Prostate gland (tissue), 2 donors: ENCODE results near the gene FER. TPM values are rescaled to one million over a fixed set of nuclear protein-coding genes. Genes with fewer than 3 reads are reported as not detected.

Source experiments
- DNase-seq: peaks from one replicate; pipeline ENCODE4 v3.0.0-alpha.2; 2019; ENCODE audit warnings: low spot score
- H3K27ac ChIP-seq, 2 donors: fragments of 200-600 bp; sonication (generic); 2 replicates each; pipeline ENCODE4 v1.5.1; 2017 to 2019
- H3K27me3 ChIP-seq: fragments of 200-600 bp; sonication (generic); replicated peaks from 2 replicates; pipeline ENCODE4 v1.5.1; 2019; ENCODE audit not compliant: insufficient read depth
- H3K36me3 ChIP-seq, 2 donors: fragments of 200-600 bp; sonication (generic); 1 replicate in 1 of 2; 2 replicates in 1 of 2; pipeline versions ENCODE4 v1.5.1 to v1.8.1; 2017 to 2019
- H3K4me1 ChIP-seq: fragments of 200-600 bp; sonication (generic); replicated peaks from 2 replicates; pipeline ENCODE4 v1.5.1; 2019
- H3K4me3 ChIP-seq, 2 donors: fragments of 200-600 bp; sonication (generic); 2 replicates each; pipeline ENCODE4 v1.5.1; 2017 to 2019
- H3K9me3 ChIP-seq: fragments of 200-600 bp; sonication (generic); 2 replicates; pipeline ENCODE4 v1.5.1; 2017
- CTCF ChIP-seq, 4 experiments: fragments of 200-600 bp in 2 of 4; fragments of 450-650 bp in 2 of 4; sonication (generic) in 2 of 4; IDR thresholded peaks; 1 replicate in 3 of 4; 2 replicates in 1 of 4; pipeline ENCODE4 v1.5.1; 2016 to 2019; ENCODE audit warnings: antibody characterized with exemption in 4 of 4, mild to moderate bottlenecking in 2 of 4, moderate library complexity in 2 of 4
- POLR2A ChIP-seq: fragments of 450-650 bp; IDR thresholded peaks from one replicate; pipeline ENCODE4 v1.6.1; 2016; ENCODE audit warnings: antibody characterized with exemption, mild to moderate bottlenecking
- POLR2AphosphoS5 ChIP-seq: sonication (generic); formaldehyde crosslinking; IDR thresholded peaks from one replicate; pipeline ENCODE4 v1.6.1; 2017; ENCODE audit warnings: antibody characterized with exemption
- WGBS: methylation state at CpG from one replicate; pipeline ENCODE4 v1.1.5; 2018; 5-methylcytosine and 5-hydroxymethylcytosine counted together
- intact Hi-C: fragments of 100-400 bp; cut with DNase I; formaldehyde crosslinking; loops from one replicate; pipeline ENCODE4 v1.14.2; 2022
- total RNA-seq, 2 donors: library from RNA; depleted of rRNA; stranded (reverse); fragments of >200 nt; gene quantifications; one replicate each; pipeline ENCODE4 v1.1.0, GENCODE V29; 2016

The FER gene
- total RNA-seq, 2 donors from 2014 or later: 9.1 to 36.0 TPM

GRCh38 chr5:108940506-108940905, 192.8 kb downstream of the FER start:
- TF ChIP-seq CTCF (IDR thresholded peaks at IDR 0.05) (no peak), POLR2A (no peak), POLR2AphosphoS5 (no peak)
- Histone ChIP-seq H3K27me3 (no peaks in the 10 kb centered on the region), H3K36me3 (no peaks in the 10 kb centered on the region), H3K4me3 (no peak overlapping the region), H3K27ac (no peak overlapping the region), H3K4me1 (no peaks in the 10 kb centered on the region), H3K9me3 (no peaks in the 10 kb centered on the region)
- WGBS: 78% methylated on average over 4 of the region's 4 CpGs
- intact Hi-C loops: no loop called here
- DNase-seq: no peak

GRCh38 chr5:108941746-108942145, 194.0 kb downstream of the FER start:
- DNase-seq: no peak
- Histone ChIP-seq H3K27me3 (no peaks in the 10 kb centered on the region), H3K4me1 (no peaks in the 10 kb centered on the region), H3K9me3 (no peaks in the 10 kb centered on the region), H3K36me3 (no peaks in the 10 kb centered on the region), H3K27ac (no peak overlapping the region), H3K4me3 (no peak overlapping the region)
- WGBS: 90% methylated on average over 2 of the region's 2 CpGs
- TF ChIP-seq CTCF (IDR thresholded peaks at IDR 0.05): no peak
- no peak for TF ChIP-seq POLR2AphosphoS5
- TF ChIP-seq POLR2A: no peak
- intact Hi-C loops: no loop called here

GRCh38 chr5:108942701-108943100, 195.0 kb downstream of the FER start:
- WGBS: 35% methylated on average over 1 of the region's 1 CpG
- TF ChIP-seq POLR2AphosphoS5: no peak
- TF ChIP-seq POLR2A: no peak
- TF ChIP-seq CTCF (IDR thresholded peaks at IDR 0.05): no peak

GRCh38 chr5:108945094-108945493, 197.4 kb downstream of the FER start:
- 73% methylated on average over 3 of the region's 3 CpGs for WGBS
- no peak overlapping the region for H3K27ac ChIP-seq
- no peak overlapping the region for H3K4me3 ChIP-seq
- H3K9me3 ChIP-seq: no peaks in the 10 kb centered on the region
- no peaks in the 10 kb centered on the region for H3K36me3 ChIP-seq
- intact Hi-C loops: no loop called here
- H3K4me1 ChIP-seq: no peaks in the 10 kb centered on the region
- TF ChIP-seq CTCF (IDR thresholded peaks at IDR 0.05) (no peak), POLR2A (no peak), POLR2AphosphoS5 (no peak)
- H3K27me3 ChIP-seq: no peaks in the 10 kb centered on the region
- DNase-seq: no peak

More at GRCh38 chr5:108942701-108943100, 195.0 kb downstream of the FER start:
- H3K4me3 ChIP-seq: no peak overlapping the region
- no peak for DNase-seq
- no peak overlapping the region for H3K27ac ChIP-seq
- no peaks in the 10 kb centered on the region for H3K9me3 ChIP-seq
- intact Hi-C loops: no loop called here
- no peaks in the 10 kb centered on the region for H3K36me3 ChIP-seq
- H3K27me3 ChIP-seq: no peaks in the 10 kb centered on the region
- H3K4me1 ChIP-seq: no peaks in the 10 kb centered on the region

GRCh38 chr5:108946008-108946407, 198.3 kb downstream of the FER start:
- no peak overlapping the region for H3K27ac ChIP-seq
- no peaks in the 10 kb centered on the region for H3K9me3 ChIP-seq
- no peak overlapping the region for H3K4me3 ChIP-seq
- no peak for DNase-seq
- H3K4me1 ChIP-seq: no peaks in the 10 kb centered on the region
- WGBS: 83% methylated on average over 1 of the region's 1 CpG
- intact Hi-C loops: no loop called here
- no peak for TF ChIP-seq CTCF (IDR thresholded peaks at IDR 0.05)
- TF ChIP-seq POLR2A: no peak
- no peak for TF ChIP-seq POLR2AphosphoS5
- H3K27me3 ChIP-seq: no peaks in the 10 kb centered on the region
- no peaks in the 10 kb centered on the region for H3K36me3 ChIP-seq
